ENCODE measurements around the gene NPIPB2.
"Not testable (repeated sequence)": the region's sequence is repeated elsewhere in the genome, so short reads cannot be mapped to it uniquely, and the experiment has no call there.

The NPIPB2 gene

GRCh38 chr16:11946433-11946832 is 4.6 kb upstream of the NPIPB2 start:
- TF ChIP-seq CTCF (IDR thresholded peaks at IDR 0.05; ENCODE audit: low read length, missing control alignments) = no peak
- no peak overlapping the region for H3K4me3 ChIP-seq (replicated peaks; ENCODE audit: low read depth, low read length)
- peak; percentile 10 for DNase-seq (ENCODE audit: low read depth)

- DNase-seq (ENCODE audit: low read depth); H3K4me3 ChIP-seq (replicated peaks; ENCODE audit: low read depth, low read length): not testable (repeated sequence)
These were observed 14.5 kb downstream of the NPIPB2 start for GRCh38 chr16:11927350-11927749.

GRCh38 chr16:11924046-11924445 is 17.8 kb downstream of the NPIPB2 start:
- H3K4me3 ChIP-seq (replicated peaks; ENCODE audit: low read depth, low read length); DNase-seq (ENCODE audit: low read depth): not testable (repeated sequence)

- no peak for DNase-seq (ENCODE audit: low read depth)
- TF ChIP-seq CTCF (IDR thresholded peaks at IDR 0.05; ENCODE audit: low read length, missing control alignments) = no peak
- H3K4me3 ChIP-seq (replicated peaks; ENCODE audit: low read depth, low read length) = peak overlapping the region; percentile 85
These were observed 25.1 kb downstream of the NPIPB2 start for GRCh38 chr16:11916524-11917285.

GRCh38 chr16:11915644-11916523 is 26.0 kb downstream of the NPIPB2 start, which contains the start of gene GSPT1:
TSS of gene GSPT1 (minus strand) at chr16:11915956. CDS start at chr16:11915720, 236 bp downstream.
- TF ChIP-seq CTCF (IDR thresholded peaks at IDR 0.05; ENCODE audit: low read length, missing control alignments) = no peak
- DNase-seq (ENCODE audit: low read depth) = peak; percentile 98
- H3K4me3 ChIP-seq (replicated peaks; ENCODE audit: low read depth, low read length) = peak within 1 kb of the TSS; percentile 85

- H3K4me3 ChIP-seq (replicated peaks; ENCODE audit: low read depth, low read length) = peak overlapping the region; percentile 85
- no peak for TF ChIP-seq CTCF (IDR thresholded peaks at IDR 0.05; ENCODE audit: low read length, missing control alignments)
- DNase-seq (ENCODE audit: low read depth) = no peak
These were observed 26.7 kb downstream of the NPIPB2 start for GRCh38 chr16:11915114-11915643.

GRCh38 chr16:11914210-11915113 is 27.4 kb downstream of the NPIPB2 start:
- peak; percentile 34 for DNase-seq (ENCODE audit: low read depth)
- H3K4me3 ChIP-seq (replicated peaks; ENCODE audit: low read depth, low read length) = peak overlapping the region; percentile 85
- no peak for TF ChIP-seq CTCF (IDR thresholded peaks at IDR 0.05; ENCODE audit: low read length, missing control alignments)
